ENCODE results near the gene CFH.

DNA sequence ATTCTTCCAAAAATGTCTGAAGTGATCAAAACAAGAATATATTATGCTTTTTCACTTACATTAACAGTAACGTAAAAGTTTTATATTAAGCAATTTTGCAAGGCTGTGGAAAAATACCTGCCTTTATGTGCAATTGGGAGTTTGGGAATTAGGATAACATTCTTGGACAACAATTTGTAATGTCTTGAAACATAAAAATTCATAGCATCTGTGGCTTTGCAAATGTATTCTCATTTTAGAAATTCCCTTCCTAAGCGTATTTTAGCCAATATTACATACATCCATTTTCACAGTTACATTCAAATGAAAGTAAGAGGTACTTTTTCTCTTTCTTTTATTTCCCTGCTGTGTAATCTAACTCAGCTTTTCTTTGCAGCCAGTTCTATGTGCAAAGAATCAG is 13.4 kb upstream of the CFH start:
- no peak for TF ChIP-seq CTCF (IDR thresholded peaks at IDR 0.05)
- no peak for TF ChIP-seq ZFX (IDR thresholded peaks at IDR 0.05; ENCODE audit: borderline replicate concordance)
